Measurements from ENCODE around the gene SETD4. TPM values are rescaled to one million over a fixed set of nuclear protein-coding genes. Genes with fewer than 3 reads are reported as not detected.

SETD4 gene
- total RNA-seq, 1 experiment from 2014 or later, result 24.3 TPM

GRCh38 chr21:35994613-35995012, 65.7 kb downstream of the SETD4 start:
- H3K4me1 ChIP-seq, result no peaks in the 10 kb centered on the region
- ChIA-PET POLR2A (no interaction called here), CTCF (no interaction called here)
- intact Hi-C loops (cut with micrococcal nuclease; ENCODE audit: unreplicated experiment), result no loop called here
- no peak overlapping the region for H3K27ac Mint-ChIP-seq (ENCODE audit: unreplicated experiment)
- H3K9me3 ChIP-seq, result no peaks in the 10 kb centered on the region
- H3K36me3 ChIP-seq (ENCODE audit: control insufficient read depth, insufficient read depth, low read length), result no peaks in the 10 kb centered on the region
- H3K9me3 Mint-ChIP-seq (ENCODE audit: unreplicated experiment), result no peaks in the 10 kb centered on the region
- H3K4me3 Mint-ChIP-seq (ENCODE audit: unreplicated experiment), result no peak overlapping the region
- TF ChIP-seq CTCF (IDR thresholded peaks at IDR 0.05; ENCODE audit: insufficient read depth in 1 of 2, low read depth in 1 of 2, low read length in 1 of 2, severe bottlenecking in 1 of 2, unreplicated experiment in 1 of 2), result no peak
- no peak overlapping the region for H3K4me3 ChIP-seq (ENCODE audit: low read depth, low read length)
- H3K27me3 Mint-ChIP-seq (ENCODE audit: insufficient read depth, unreplicated experiment), result no peaks in the 10 kb centered on the region
- H3K4me1 Mint-ChIP-seq (ENCODE audit: low read depth, unreplicated experiment), result no peaks in the 10 kb centered on the region
- no peak for DNase-seq
- H3K27me3 ChIP-seq (replicated peaks; ENCODE audit: control insufficient read depth, insufficient read depth, low read length), result no peaks in the 10 kb centered on the region
- H3K36me3 Mint-ChIP-seq (ENCODE audit: insufficient read depth, unreplicated experiment), result no peaks in the 10 kb centered on the region
- BruUV-seq (replicated peaks), result no TSS peak

GRCh38 chr21:35993875-35994490, 66.3 kb downstream of the SETD4 start:
- ChIA-PET CTCF (no interaction called here), POLR2A (interaction anchor here (0.6 kb wide), 1 partner anchor 324 kb away, joined by 3 read pairs; no protein-coding TSS in a partner anchor)
- intact Hi-C loops (cut with micrococcal nuclease; ENCODE audit: unreplicated experiment), result no loop called here
- Histone ChIP-seq H3K9me3 (no peaks in the 10 kb centered on the region), H3K36me3 (ENCODE audit: control insufficient read depth, insufficient read depth, low read length) (no peaks in the 10 kb centered on the region), H3K27me3 (replicated peaks; ENCODE audit: control insufficient read depth, insufficient read depth, low read length) (no peaks in the 10 kb centered on the region), H3K4me1 (no peaks in the 10 kb centered on the region), H3K4me3 (ENCODE audit: low read depth, low read length) (no peak overlapping the region)
- H3K9me3 Mint-ChIP-seq (ENCODE audit: unreplicated experiment), result no peaks in the 10 kb centered on the region
- H3K27ac Mint-ChIP-seq (ENCODE audit: unreplicated experiment), result no peak overlapping the region
- BruUV-seq (replicated peaks), result no TSS peak
- H3K36me3 Mint-ChIP-seq (ENCODE audit: insufficient read depth, unreplicated experiment), result no peaks in the 10 kb centered on the region
- no peak for TF ChIP-seq CTCF (IDR thresholded peaks at IDR 0.05; ENCODE audit: insufficient read depth in 1 of 2, low read depth in 1 of 2, low read length in 1 of 2, severe bottlenecking in 1 of 2, unreplicated experiment in 1 of 2)
- no peak for DNase-seq
- H3K27me3 Mint-ChIP-seq (ENCODE audit: insufficient read depth, unreplicated experiment), result no peaks in the 10 kb centered on the region
- H3K4me3 Mint-ChIP-seq (ENCODE audit: unreplicated experiment), result no peak overlapping the region
- H3K4me1 Mint-ChIP-seq (ENCODE audit: low read depth, unreplicated experiment), result no peaks in the 10 kb centered on the region

GRCh38 chr21:35991131-35991530, 69.2 kb downstream of the SETD4 start:
- intact Hi-C loops (cut with micrococcal nuclease; ENCODE audit: unreplicated experiment), result no loop called here
- Histone ChIP-seq H3K36me3 (ENCODE audit: control insufficient read depth, insufficient read depth, low read length) (no peaks in the 10 kb centered on the region), H3K4me1 (0 out of 2 replicates have a peak, but pooled peaks cover 7% of the 10 kb centered on the region), H3K9me3 (no peaks in the 10 kb centered on the region), H3K4me3 (ENCODE audit: low read depth, low read length) (no peak overlapping the region), H3K27me3 (replicated peaks; ENCODE audit: control insufficient read depth, insufficient read depth, low read length) (no peaks in the 10 kb centered on the region)
- H3K9me3 Mint-ChIP-seq (ENCODE audit: unreplicated experiment), result no peaks in the 10 kb centered on the region
- POLR2A ChIA-PET, result no interaction called here
- H3K27ac Mint-ChIP-seq (ENCODE audit: unreplicated experiment), result no peak overlapping the region
- no peaks in the 10 kb centered on the region for H3K36me3 Mint-ChIP-seq (ENCODE audit: insufficient read depth, unreplicated experiment)
- H3K4me1 Mint-ChIP-seq (ENCODE audit: low read depth, unreplicated experiment), result no peaks in the 10 kb centered on the region
- CTCF ChIA-PET, result no interaction called here
- BruUV-seq (replicated peaks), result no TSS peak
- no peak overlapping the region for H3K4me3 Mint-ChIP-seq (ENCODE audit: unreplicated experiment)
- DNase-seq, result no peak
- no peaks in the 10 kb centered on the region for H3K27me3 Mint-ChIP-seq (ENCODE audit: insufficient read depth, unreplicated experiment)
- no peak for TF ChIP-seq CTCF (IDR thresholded peaks at IDR 0.05; ENCODE audit: insufficient read depth in 1 of 2, low read depth in 1 of 2, low read length in 1 of 2, severe bottlenecking in 1 of 2, unreplicated experiment in 1 of 2)

All from Caco-2 (cell line).